Measurements from ENCODE around the gene PDK2. TPM values are rescaled to one million over a fixed set of nuclear protein-coding genes. Genes with fewer than 3 reads are reported as not detected.

Gene PDK2
- total and polyA plus RNA-seq, 2 experiments from 2014 or later = 12.0 to 15.9 TPM

DNA sequence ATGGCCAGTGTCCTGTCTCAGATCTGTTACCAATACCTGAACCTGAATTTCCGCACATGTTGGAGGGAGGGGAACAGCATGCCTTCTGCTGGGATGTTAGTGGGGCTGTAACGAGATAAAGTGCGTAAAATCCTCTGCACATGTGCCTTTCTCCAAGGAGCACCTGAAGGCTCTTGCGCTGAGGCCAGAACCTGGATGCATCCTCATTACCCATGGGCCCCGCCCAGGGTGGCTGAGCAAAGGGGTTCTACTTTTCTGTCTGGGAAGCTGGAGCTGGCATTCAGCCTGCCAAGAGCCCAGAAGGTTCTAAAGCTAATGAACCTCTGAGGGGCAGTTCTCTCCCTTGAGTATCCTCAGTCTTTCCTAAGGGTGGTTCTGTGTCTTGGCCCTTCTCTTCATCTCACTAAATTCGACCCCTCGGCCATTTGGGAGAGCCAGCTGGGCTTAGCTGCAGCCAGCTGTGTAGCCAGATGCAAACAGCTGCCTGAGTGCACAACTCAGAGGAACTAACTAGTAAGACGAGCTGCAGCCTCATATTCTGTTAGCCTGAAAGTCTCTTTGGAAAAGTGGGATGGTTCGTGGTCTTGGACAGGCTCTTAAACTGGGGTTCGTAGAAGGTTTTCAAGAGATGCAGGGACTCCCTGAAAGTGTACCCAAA is 36.7 kb upstream of the PDK2 start (continued):
- TF ChIP-seq, protein P1, sequence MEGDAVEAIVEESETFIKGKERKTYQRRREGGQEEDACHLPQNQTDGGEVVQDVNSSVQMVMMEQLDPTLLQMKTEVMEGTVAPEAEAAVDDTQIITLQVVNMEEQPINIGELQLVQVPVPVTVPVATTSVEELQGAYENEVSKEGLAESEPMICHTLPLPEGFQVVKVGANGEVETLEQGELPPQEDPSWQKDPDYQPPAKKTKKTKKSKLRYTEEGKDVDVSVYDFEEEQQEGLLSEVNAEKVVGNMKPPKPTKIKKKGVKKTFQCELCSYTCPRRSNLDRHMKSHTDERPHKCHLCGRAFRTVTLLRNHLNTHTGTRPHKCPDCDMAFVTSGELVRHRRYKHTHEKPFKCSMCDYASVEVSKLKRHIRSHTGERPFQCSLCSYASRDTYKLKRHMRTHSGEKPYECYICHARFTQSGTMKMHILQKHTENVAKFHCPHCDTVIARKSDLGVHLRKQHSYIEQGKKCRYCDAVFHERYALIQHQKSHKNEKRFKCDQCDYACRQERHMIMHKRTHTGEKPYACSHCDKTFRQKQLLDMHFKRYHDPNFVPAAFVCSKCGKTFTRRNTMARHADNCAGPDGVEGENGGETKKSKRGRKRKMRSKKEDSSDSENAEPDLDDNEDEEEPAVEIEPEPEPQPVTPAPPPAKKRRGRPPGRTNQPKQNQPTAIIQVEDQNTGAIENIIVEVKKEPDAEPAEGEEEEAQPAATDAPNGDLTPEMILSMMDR (conservative IDR thresholded peaks at IDR 0.05; ENCODE audit: low read depth in 2 of 2) = no peak
- TF ChIP-seq ZNF114 (CRISPR knock-in tag; IDR thresholded peaks at IDR 0.05) = no peak

DNA sequence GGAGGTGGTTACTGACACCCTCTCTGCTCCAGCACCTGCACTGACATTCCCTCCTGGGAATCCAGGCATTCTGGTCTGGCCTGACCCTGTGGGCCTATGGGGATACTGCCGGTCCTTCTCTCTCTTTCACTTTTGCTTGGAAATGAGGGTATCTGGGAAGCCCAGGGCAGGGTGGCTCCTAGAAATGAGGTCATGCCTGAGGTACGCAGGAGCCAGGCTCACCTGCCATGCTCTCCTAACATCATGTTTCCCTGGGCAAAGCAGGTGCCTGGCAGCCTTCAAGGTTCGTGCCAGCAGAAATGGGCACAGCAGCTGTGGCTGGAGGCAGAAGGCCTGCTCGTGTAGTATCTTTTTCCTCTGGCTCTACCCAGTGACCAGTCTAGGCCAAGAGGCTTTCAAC is 35.9 kb upstream of the PDK2 start:
- no peak overlapping the region for H3K27ac Mint-ChIP-seq
- Histone ChIP-seq H4K20me1 (replicated peaks; ENCODE audit: insufficient read depth) (no peaks in the 10 kb centered on the region), H3K36me3 (ENCODE audit: insufficient read depth) (no peaks in the 10 kb centered on the region), H3F3A (replicated peaks; ENCODE audit: low read depth) (peaks cover 11% of the 10 kb centered on the region), H3K27me3 (ENCODE audit: insufficient read depth) (peaks cover 19% of the 10 kb centered on the region), H2AFZ (no peak overlapping the region), H3K4me3 (no peak overlapping the region), H3K4me1 (ENCODE audit: insufficient read depth) (peaks cover 7% of the 10 kb centered on the region; the same call in 1 of the 2 replicates), H3K79me2 (replicated peaks; ENCODE audit: insufficient read depth) (no peaks in the 10 kb centered on the region), H3K4me2 (no peak overlapping the region), H3K27ac (ENCODE audit: low read depth) (no peak overlapping the region), H3K9me2 (ENCODE audit: insufficient read depth) (no peaks in the 10 kb centered on the region)
- peaks cover 42% of the 10 kb centered on the region for H3K27me3 Mint-ChIP-seq (ENCODE audit: insufficient read depth, low read depth, poor library complexity)
- H3K4me1 Mint-ChIP-seq = peaks cover 24% of the 10 kb centered on the region
- H3K36me3 Mint-ChIP-seq (ENCODE audit: low read depth) = peaks cover 4% of the 10 kb centered on the region; the same call in 1 of the 3 replicates
- no peak for ATAC-seq
- H3K4me3 Mint-ChIP-seq = no peak overlapping the region
- no peaks in the 10 kb centered on the region for H3K9me3 Mint-ChIP-seq
- TF ChIP-seq POLR2AphosphoS5 (IDR thresholded peaks at IDR 0.05; ENCODE audit: low read depth) (no peak), NANOG (IDR thresholded peaks at IDR 0.05; ENCODE audit: borderline replicate concordance) (no peak), EZH2phosphoT487 (IDR thresholded peaks at IDR 0.05; ENCODE audit: unreplicated experiment) (no peak), EZH2 (IDR thresholded peaks at IDR 0.05; ENCODE audit: low read depth, unreplicated experiment) (no peak), STAT1 (IDR thresholded peaks at IDR 0.05; ENCODE audit: unreplicated experiment) (no peak), JUNB (IDR thresholded peaks at IDR 0.05; ENCODE audit: unreplicated experiment) (no peak)
- TF ChIP-seq, protein P1 (conservative IDR thresholded peaks at IDR 0.05; ENCODE audit: low read depth in 2 of 2) = no peak
- TF ChIP-seq, protein P2, sequence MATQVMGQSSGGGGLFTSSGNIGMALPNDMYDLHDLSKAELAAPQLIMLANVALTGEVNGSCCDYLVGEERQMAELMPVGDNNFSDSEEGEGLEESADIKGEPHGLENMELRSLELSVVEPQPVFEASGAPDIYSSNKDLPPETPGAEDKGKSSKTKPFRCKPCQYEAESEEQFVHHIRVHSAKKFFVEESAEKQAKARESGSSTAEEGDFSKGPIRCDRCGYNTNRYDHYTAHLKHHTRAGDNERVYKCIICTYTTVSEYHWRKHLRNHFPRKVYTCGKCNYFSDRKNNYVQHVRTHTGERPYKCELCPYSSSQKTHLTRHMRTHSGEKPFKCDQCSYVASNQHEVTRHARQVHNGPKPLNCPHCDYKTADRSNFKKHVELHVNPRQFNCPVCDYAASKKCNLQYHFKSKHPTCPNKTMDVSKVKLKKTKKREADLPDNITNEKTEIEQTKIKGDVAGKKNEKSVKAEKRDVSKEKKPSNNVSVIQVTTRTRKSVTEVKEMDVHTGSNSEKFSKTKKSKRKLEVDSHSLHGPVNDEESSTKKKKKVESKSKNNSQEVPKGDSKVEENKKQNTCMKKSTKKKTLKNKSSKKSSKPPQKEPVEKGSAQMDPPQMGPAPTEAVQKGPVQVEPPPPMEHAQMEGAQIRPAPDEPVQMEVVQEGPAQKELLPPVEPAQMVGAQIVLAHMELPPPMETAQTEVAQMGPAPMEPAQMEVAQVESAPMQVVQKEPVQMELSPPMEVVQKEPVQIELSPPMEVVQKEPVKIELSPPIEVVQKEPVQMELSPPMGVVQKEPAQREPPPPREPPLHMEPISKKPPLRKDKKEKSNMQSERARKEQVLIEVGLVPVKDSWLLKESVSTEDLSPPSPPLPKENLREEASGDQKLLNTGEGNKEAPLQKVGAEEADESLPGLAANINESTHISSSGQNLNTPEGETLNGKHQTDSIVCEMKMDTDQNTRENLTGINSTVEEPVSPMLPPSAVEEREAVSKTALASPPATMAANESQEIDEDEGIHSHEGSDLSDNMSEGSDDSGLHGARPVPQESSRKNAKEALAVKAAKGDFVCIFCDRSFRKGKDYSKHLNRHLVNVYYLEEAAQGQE (IDR thresholded peaks at IDR 0.05; ENCODE audit: unreplicated experiment) = no peak
- no peak for DNase-seq (ENCODE audit: low spot score)
